ENCODE data around the gene TECPR2. TPM values are rescaled to one million over a fixed set of nuclear protein-coding genes. Genes with fewer than 3 reads are reported as not detected.
"Not testable (repeated sequence)": the region's sequence is repeated elsewhere in the genome, so short reads cannot be mapped to it uniquely, and the experiment has no call there.

TECPR2 gene
- total RNA-seq, 2 donors from 2014 or later, result 7.0 to 51.4 TPM

DNA sequence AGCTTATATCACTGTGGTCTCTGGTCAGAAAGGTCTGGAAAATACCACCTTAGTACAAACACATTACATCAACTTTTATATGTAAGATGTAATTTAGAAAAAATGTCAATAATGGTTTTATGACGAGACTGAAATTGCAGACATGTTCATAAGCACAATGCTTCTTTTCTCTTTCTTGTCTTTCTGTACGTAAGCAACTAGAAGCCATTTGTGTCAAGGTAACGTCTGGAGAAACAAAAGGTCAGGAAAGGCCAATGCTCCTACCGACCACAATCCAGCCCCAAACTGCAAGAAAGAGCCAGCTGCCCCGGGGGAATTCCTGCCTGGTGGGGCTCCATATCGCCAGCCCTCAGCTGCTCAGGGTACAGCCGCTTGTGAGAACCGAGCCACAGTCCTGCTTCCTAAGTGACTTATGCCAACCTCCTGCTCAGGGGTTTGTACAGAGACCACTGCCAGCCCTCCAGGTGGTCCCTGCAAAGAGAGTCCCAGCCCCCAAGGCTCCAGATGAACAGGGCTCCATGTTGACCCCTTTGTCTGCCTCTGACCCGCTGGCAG lies 36.9 kb upstream of the TECPR2 start:
- WGBS, 2 donors, result 80 to 82% methylated on average over 8 to 9 of the region's 9 CpGs
- intact Hi-C loops (cut with DNase I), result no loop called here
- DNase-seq (no peak), ATAC-seq (no peak)
- Histone ChIP-seq H3K4me1 (peaks cover 14% of the 10 kb centered on the region), H3K9me3 (no peaks in the 10 kb centered on the region), H3K36me3 (replicated peaks in 1 of 2; ENCODE audit: insufficient read depth in 1 of 2, low read depth in 2 of 2) (peaks cover 0 to 2% of the 10 kb centered on the region in 2 donors), H3K27me3 (no peaks in the 10 kb centered on the region), H3K4me3 (no peak overlapping the region), H3K27ac (no peak overlapping the region)
- TF ChIP-seq, protein P1, sequence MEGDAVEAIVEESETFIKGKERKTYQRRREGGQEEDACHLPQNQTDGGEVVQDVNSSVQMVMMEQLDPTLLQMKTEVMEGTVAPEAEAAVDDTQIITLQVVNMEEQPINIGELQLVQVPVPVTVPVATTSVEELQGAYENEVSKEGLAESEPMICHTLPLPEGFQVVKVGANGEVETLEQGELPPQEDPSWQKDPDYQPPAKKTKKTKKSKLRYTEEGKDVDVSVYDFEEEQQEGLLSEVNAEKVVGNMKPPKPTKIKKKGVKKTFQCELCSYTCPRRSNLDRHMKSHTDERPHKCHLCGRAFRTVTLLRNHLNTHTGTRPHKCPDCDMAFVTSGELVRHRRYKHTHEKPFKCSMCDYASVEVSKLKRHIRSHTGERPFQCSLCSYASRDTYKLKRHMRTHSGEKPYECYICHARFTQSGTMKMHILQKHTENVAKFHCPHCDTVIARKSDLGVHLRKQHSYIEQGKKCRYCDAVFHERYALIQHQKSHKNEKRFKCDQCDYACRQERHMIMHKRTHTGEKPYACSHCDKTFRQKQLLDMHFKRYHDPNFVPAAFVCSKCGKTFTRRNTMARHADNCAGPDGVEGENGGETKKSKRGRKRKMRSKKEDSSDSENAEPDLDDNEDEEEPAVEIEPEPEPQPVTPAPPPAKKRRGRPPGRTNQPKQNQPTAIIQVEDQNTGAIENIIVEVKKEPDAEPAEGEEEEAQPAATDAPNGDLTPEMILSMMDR (IDR thresholded peaks at IDR 0.05), result no peak

DNA sequence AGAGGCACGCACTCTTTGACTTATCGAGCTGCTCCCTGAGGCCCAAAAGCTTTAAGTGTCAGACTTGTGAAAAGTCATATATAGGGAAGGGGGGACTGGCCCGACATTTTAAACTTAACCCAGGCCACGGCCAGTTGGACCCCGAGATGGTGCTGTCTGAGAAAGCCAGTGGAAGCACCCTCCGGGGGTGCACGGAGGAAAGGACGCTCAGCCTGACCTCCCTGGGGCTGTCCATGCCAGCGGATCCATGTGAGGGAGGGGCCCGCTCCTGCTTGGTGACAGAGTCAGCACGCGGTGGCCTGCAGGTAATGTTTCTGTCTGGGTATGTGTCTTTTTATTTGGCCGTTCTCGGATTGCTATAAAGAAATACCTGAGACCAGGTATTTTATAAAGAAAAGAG lies 36.2 kb upstream of the TECPR2 start:
- intact Hi-C loops (cut with DNase I), result no loop called here
- WGBS, 2 donors, result 93 to 94% methylated on average over 12 to 14 of the region's 14 CpGs
- no peak for ATAC-seq

DNA sequence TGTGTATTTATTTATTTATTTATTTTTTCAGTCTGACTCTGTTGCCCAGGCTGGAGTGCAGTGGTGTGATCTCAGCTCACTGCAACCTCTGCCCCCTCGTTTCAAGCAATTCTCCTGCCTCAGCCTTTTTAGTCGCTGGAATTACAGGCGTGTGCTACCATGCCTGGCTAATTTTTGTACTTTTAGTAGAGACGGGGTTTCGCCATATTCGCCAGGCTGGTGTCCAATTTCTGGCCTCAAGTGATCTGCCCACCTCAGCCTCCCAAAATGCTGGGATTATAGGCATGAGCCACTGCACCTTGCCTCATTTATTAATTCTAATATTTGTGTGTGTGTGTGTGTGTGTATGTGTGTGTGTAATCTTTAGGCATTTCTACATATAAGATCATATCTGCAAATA lies 33.4 kb upstream of the TECPR2 start:
- H3K4me3 ChIP-seq; intact Hi-C loops (cut with DNase I); H3K36me3 ChIP-seq (replicated peaks in 1 of 2; ENCODE audit: insufficient read depth in 1 of 2, low read depth in 2 of 2); H3K27me3 ChIP-seq; H3K9me3 ChIP-seq; H3K4me1 ChIP-seq; DNase-seq; ATAC-seq; H3K27ac ChIP-seq: not testable (repeated sequence)
- WGBS, 2 donors, result 83 to 88% methylated on average over 6 of the region's 6 CpGs

More for the DNA sequence above, 36.2 kb upstream of the TECPR2 start:
- Histone ChIP-seq H3K4me1 (peaks cover 7% of the 10 kb centered on the region), H3K36me3 (replicated peaks in 1 of 2; ENCODE audit: insufficient read depth in 1 of 2, low read depth in 2 of 2) (peaks cover 0 to 2% of the 10 kb centered on the region in 2 donors), H3K9me3 (no peaks in the 10 kb centered on the region), H3K27ac (no peak overlapping the region), H3K4me3 (no peak overlapping the region), H3K27me3 (no peaks in the 10 kb centered on the region)
- DNase-seq, result no peak
- TF ChIP-seq POLR2A (IDR thresholded peaks at IDR 0.05), result no peak
- TF ChIP-seq, protein P1 (IDR thresholded peaks at IDR 0.05), result no peak

DNA sequence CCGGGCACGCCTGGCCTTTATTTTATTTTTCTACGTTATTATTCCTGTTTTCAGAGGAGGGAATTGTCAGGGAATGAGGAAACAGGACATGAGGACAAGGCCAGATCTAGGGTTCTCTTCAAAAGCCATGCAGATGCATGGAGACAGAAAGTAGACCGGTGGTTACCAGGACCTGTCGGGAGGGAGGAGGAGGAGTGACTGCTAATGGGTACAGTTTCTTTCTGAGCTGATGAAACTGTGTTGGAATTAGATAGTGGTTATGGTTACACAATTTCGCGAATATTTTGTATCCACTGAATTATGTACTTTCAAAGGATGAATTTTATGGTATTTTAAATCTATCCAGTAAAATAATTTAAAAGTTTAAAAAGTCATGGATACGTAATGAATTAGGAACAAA lies 31.9 kb upstream of the TECPR2 start:
- WGBS, 2 donors, result 88 to 91% methylated on average over 8 of the region's 8 CpGs
- intact Hi-C loops (cut with DNase I), result no loop called here
- Histone ChIP-seq H3K27me3 (no peaks in the 10 kb centered on the region), H3K4me3 (no peak overlapping the region), H3K4me1 (no peaks in the 10 kb centered on the region), H3K36me3 (replicated peaks in 1 of 2; ENCODE audit: insufficient read depth in 1 of 2, low read depth in 2 of 2) (peaks cover 0 to 2% of the 10 kb centered on the region in 2 donors), H3K27ac (no peak overlapping the region), H3K9me3 (no peaks in the 10 kb centered on the region)
- DNase-seq (no peak), ATAC-seq (no peak)
- TF ChIP-seq POLR2A (IDR thresholded peaks at IDR 0.05), result no peak
- TF ChIP-seq, protein P1 (IDR thresholded peaks at IDR 0.05), result no peak

DNA sequence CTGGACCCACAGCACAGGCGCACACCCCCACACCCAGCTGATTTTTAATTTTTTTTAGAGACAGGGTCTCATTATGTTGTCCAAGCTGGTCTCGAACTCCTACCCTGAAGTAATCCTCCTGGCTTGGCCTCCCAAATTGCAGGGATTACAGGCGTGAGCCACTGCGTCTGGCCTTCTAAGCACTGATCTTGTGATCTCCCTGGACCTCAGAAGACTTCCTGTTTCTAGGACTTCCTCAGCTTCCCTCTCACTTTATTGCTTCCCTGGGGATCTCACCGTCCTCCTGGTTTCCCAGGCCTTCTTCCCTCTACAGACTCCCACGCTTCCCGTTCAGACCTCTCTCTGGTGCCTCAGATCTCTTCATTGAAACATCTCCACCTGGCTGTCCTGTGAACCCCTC lies 29.4 kb upstream of the TECPR2 start:
- Histone ChIP-seq H3K4me1 (no peaks in the 10 kb centered on the region), H3K4me3 (no peak overlapping the region), H3K9me3 (no peaks in the 10 kb centered on the region), H3K27ac (no peak overlapping the region), H3K36me3 (replicated peaks in 1 of 2; ENCODE audit: insufficient read depth in 1 of 2, low read depth in 2 of 2) (peaks cover 0 to 5% of the 10 kb centered on the region in 2 donors), H3K27me3 (no peaks in the 10 kb centered on the region)
- no peak for TF ChIP-seq POLR2A (IDR thresholded peaks at IDR 0.05)
- TF ChIP-seq, protein P1 (IDR thresholded peaks at IDR 0.05), result no peak
- no peak for ATAC-seq
- DNase-seq, result no peak
- intact Hi-C loops (cut with DNase I), result no loop called here
- WGBS, 2 donors, result 87 to 88% methylated on average over 7 of the region's 7 CpGs

All from body of pancreas (tissue), 4 donors.